ENCODE data around the gene ARHGAP22.

GRCh38 chr10:48502791-48503190 lies 102.1 kb downstream of the ARHGAP22 start:
- TF ChIP-seq CTCF (IDR thresholded peaks at IDR 0.05) (no peak), POLR2AphosphoS5 (IDR thresholded peaks at IDR 0.05) (no peak), POLR2A (IDR thresholded peaks at IDR 0.05) (no peak)
